NCI-H2171 treated with DMSO at 0.1 percent for 48 hours (cell line): Measurements from ENCODE around the gene GBE1.

Experiments
- DNase-seq: peaks from one replicate; lab custom pipeline; 2025; lab: John Stamatoyannopoulos, UW

Gene GBE1

GRCh38 chr3:81699536-81700320 lies 61.7 kb downstream of the GBE1 start:
- no peak for DNase-seq

GRCh38 chr3:81696090-81696489 lies 65.4 kb downstream of the GBE1 start:
- DNase-seq = no peak

- DNase-seq = no peak
Observed at GRCh38 chr3:81695302-81695701, 66.1 kb downstream of the GBE1 start.

- no peak for DNase-seq
Observed at GRCh38 chr3:81694662-81695061, 66.8 kb downstream of the GBE1 start.

- no peak for DNase-seq
Observed at GRCh38 chr3:81692766-81693165, 68.7 kb downstream of the GBE1 start.

GRCh38 chr3:81689617-81690016 lies 71.8 kb downstream of the GBE1 start:
- no peak for DNase-seq

GRCh38 chr3:81684751-81685395 lies 76.6 kb downstream of the GBE1 start:
- DNase-seq = no peak

- no peak for DNase-seq
Observed at GRCh38 chr3:81676706-81677456, 84.6 kb downstream of the GBE1 start.

GRCh38 chr3:81674690-81675089 lies 86.8 kb downstream of the GBE1 start:
- no peak for DNase-seq

GRCh38 chr3:81668283-81668682 lies 93.2 kb downstream of the GBE1 start:
- no peak for DNase-seq

- no peak for DNase-seq
Observed at GRCh38 chr3:81666502-81667121, 94.8 kb downstream of the GBE1 start.

GRCh38 chr3:81663114-81663513 lies 98.3 kb downstream of the GBE1 start:
- DNase-seq = no peak

- no peak for DNase-seq
Observed at GRCh38 chr3:81660036-81660435, 101.4 kb downstream of the GBE1 start.

- no peak for DNase-seq
Observed at GRCh38 chr3:81658322-81658997, 103.0 kb downstream of the GBE1 start.

GRCh38 chr3:81651139-81651538 lies 110.3 kb downstream of the GBE1 start:
- DNase-seq = no peak

- no peak for DNase-seq
Observed at GRCh38 chr3:81650187-81650586, 111.3 kb downstream of the GBE1 start.

- no peak for DNase-seq
Observed at GRCh38 chr3:81645248-81645647, 116.2 kb downstream of the GBE1 start.

- peak; percentile 24 for DNase-seq
Observed at GRCh38 chr3:81643721-81644120, 117.7 kb downstream of the GBE1 start.

GRCh38 chr3:81638480-81638879 lies 123.0 kb downstream of the GBE1 start:
- no peak for DNase-seq

- DNase-seq = no peak
Observed at GRCh38 chr3:81632659-81633058, 128.8 kb downstream of the GBE1 start.

GRCh38 chr3:81624756-81625155 lies 136.7 kb downstream of the GBE1 start:
- no peak for DNase-seq

GRCh38 chr3:81622395-81622794 lies 139.1 kb downstream of the GBE1 start:
- DNase-seq = no peak
